Hematopoietic multipotent progenitor cell treated with erythropoietin and hydrocortisone succinate and interleukin-3 and kit ligand, for 17 days (in vitro differentiated cells): ENCODE results near the gene CER1.

Experiments used
- DNase-seq: peaks from one replicate; pipeline ENCODE4 v3.0.0-alpha.2; 2015; ENCODE audit warnings: low spot score

CER1 gene

GRCh38 chr9:14722391-14723035 is at the start of gene CER1:
TSS of gene CER1 (minus strand) at chr9:14722733. CDS start at chr9:14722672, 61 bp downstream.
- DNase-seq, result no peak

- no peak for DNase-seq
Measured at GRCh38 chr9:14770592-14770991, 48.1 kb upstream of the CER1 start.

- no peak for DNase-seq
Measured at GRCh38 chr9:14769230-14769571, 46.7 kb upstream of the CER1 start.

GRCh38 chr9:14768405-14769229 is 46.1 kb upstream of the CER1 start:
- DNase-seq, result peak; percentile 16

GRCh38 chr9:14766299-14766698 is 43.8 kb upstream of the CER1 start:
- DNase-seq, result no peak

GRCh38 chr9:14761584-14761983 is 39.1 kb upstream of the CER1 start:
- DNase-seq, result no peak

- DNase-seq, result no peak
Measured at GRCh38 chr9:14760060-14760459, 37.5 kb upstream of the CER1 start.

- DNase-seq, result no peak
Measured at GRCh38 chr9:14756291-14756690, 33.8 kb upstream of the CER1 start.

- DNase-seq, result no peak
Measured at GRCh38 chr9:14752871-14753270, 30.3 kb upstream of the CER1 start.

- no peak for DNase-seq
Measured at GRCh38 chr9:14752271-14752670, 29.7 kb upstream of the CER1 start.

- no peak for DNase-seq
Measured at GRCh38 chr9:14750821-14751220, 28.3 kb upstream of the CER1 start.

GRCh38 chr9:14749741-14750211 is 27.2 kb upstream of the CER1 start:
- DNase-seq, result no peak

- no peak for DNase-seq
Measured at GRCh38 chr9:14748373-14748772, 25.8 kb upstream of the CER1 start.

- DNase-seq, result no peak
Measured at GRCh38 chr9:14747111-14747510, 24.6 kb upstream of the CER1 start.

- DNase-seq, result no peak
Measured at GRCh38 chr9:14746626-14747025, 24.1 kb upstream of the CER1 start.

- DNase-seq, result no peak
Measured at GRCh38 chr9:14744768-14745167, 22.2 kb upstream of the CER1 start.

GRCh38 chr9:14741369-14741768 is 18.8 kb upstream of the CER1 start:
- DNase-seq, result no peak

GRCh38 chr9:14733133-14733532 is 10.6 kb upstream of the CER1 start:
- DNase-seq, result no peak

GRCh38 chr9:14731294-14731981 is 8.9 kb upstream of the CER1 start:
- no peak for DNase-seq

GRCh38 chr9:14730461-14730898 is 7.9 kb upstream of the CER1 start:
- no peak for DNase-seq

- no peak for DNase-seq
Measured at GRCh38 chr9:14723301-14723700, 768 bp upstream of the CER1 start.

GRCh38 chr9:14719231-14719923 is 3.2 kb downstream of the CER1 start:
- no peak for DNase-seq
